Uterus (tissue), 4 donors: ENCODE data around the gene E2F2. TPM values are rescaled to one million over a fixed set of nuclear protein-coding genes. Genes with fewer than 3 reads are reported as not detected.
"Not testable (repeated sequence)": the region's sequence is repeated elsewhere in the genome, so short reads cannot be mapped to it uniquely, and the experiment has no call there.

Source experiments
- DNase-seq, 2 donors: peaks; one replicate each; pipeline ENCODE4 v3.0.0-alpha.2; 2019 to 2020
- H3K27ac ChIP-seq, 2 donors: fragments of 200-600 bp; sonication (generic); 1 replicate in 1 of 2; 2 replicates in 1 of 2; pipeline ENCODE4 v1.5.1; 2016 to 2018
- H3K27me3 ChIP-seq, 2 donors: fragments of 200-600 bp; sonication (generic); one replicate each; pipeline ENCODE4 v1.5.1; 2018 to 2019; ENCODE audit warnings: control low read depth in 1 of 2
- H3K36me3 ChIP-seq, 2 donors: fragments of 200-600 bp; sonication (generic); one replicate each; pipeline ENCODE4 v1.5.1; 2019; ENCODE audit warnings: control low read depth in 1 of 2
- H3K4me1 ChIP-seq, 2 donors: fragments of 200-600 bp; sonication (generic); one replicate each; pipeline ENCODE4 v1.5.1; 2018 to 2019; ENCODE audit warnings: control low read depth in 1 of 2
- H3K4me3 ChIP-seq, 2 donors: fragments of 200-600 bp; sonication (generic); 1 replicate in 1 of 2; 2 replicates in 1 of 2; pipeline ENCODE4 v1.5.1; 2018 to 2019; ENCODE audit warnings: mild to moderate bottlenecking in 1 of 2
- H3K9me3 ChIP-seq, 2 donors: fragments of 200-600 bp; sonication (generic); one replicate each; pipeline ENCODE4 v1.5.1; 2019; ENCODE audit warnings: control low read depth in 1 of 2
- POLR2A ChIP-seq, 2 donors: fragments of 450-650 bp; IDR thresholded peaks; one replicate each; pipeline ENCODE4 v1.6.1; 2016; ENCODE audit warnings: antibody characterized with exemption in 2 of 2, mild to moderate bottlenecking in 1 of 2, moderate library complexity in 1 of 2
- intact Hi-C: fragments of 100-400 bp; cut with DNase I; formaldehyde crosslinking; loops from one replicate; pipeline ENCODE4 v1.15.1; 2023; ENCODE audit warnings: low total_unique reads
- total RNA-seq, 4 donors: library from RNA; depleted of rRNA in 3 of 4; stranded (reverse); fragments of >200 nt in 3 of 4; gene quantifications; one replicate each; pipeline versions ENCODE4 v1.1.0 to v1.2.4, GENCODE V29; 2014 to 2023
- TF ChIP-seq, protein P1 (sequence below), 4 experiments: fragments of 200-600 bp in 2 of 4; fragments of 450-650 bp in 2 of 4; sonication (generic) in 2 of 4; IDR thresholded peaks; one replicate each; pipeline ENCODE4 v1.5.1; 2016 to 2019; ENCODE audit warnings: antibody characterized with exemption in 4 of 4, mild to moderate bottlenecking in 2 of 4, moderate library complexity in 1 of 4
- donor health status: DM: yes; HTN: yes; CAD: no.

Gene E2F2
- total RNA-seq, 4 donors from 2014 or later = 0.12 to 4.4 TPM; not detected in 2

GRCh38 chr1:23544444-23545389 is 13.7 kb upstream of the E2F2 start:
- intact Hi-C loops = loop anchor here (2.0 to 5.0 kb wide), 2 partner anchors 47 to 94 kb away; no protein-coding TSS in a partner anchor
- no peaks in the 10 kb centered on the region for H3K36me3 ChIP-seq

DNA sequence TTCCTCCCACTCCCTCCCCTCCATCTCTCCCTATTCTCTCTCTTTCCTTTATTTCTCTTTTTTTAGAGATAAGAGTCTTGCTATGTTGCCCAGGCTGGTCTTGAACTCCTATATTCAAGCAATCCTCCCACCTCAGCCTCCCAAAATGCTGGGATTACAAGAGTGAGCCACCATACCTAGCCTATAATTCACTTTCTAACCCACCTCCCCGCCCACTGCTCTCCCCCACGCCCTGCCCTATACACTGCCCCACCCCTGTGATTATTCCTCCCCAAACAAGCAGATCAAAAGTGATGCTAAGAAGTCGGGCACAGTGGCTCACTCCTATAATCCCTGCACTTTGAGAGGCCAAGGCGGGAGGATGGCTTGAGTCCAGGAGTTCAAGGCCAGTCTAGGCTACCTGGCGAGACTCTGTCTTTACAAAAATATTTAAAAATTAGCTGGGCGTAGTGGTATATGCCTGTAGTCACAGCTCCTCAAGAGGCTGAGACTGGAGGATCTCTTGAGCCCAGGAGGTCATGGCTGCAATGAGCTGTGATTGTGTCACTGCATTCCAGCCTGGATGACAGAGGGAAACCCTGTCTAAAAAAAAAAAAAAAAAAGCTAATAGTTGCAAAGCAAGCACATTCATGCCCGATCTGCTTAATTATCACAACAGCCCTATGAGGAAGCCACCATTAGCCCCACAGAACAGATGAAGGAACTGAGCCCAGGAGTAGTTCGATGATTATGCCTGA is 12.8 kb upstream of the E2F2 start:
- no peak for TF ChIP-seq POLR2A (IDR thresholded peaks at IDR 0.05)
- TF ChIP-seq, protein P1, sequence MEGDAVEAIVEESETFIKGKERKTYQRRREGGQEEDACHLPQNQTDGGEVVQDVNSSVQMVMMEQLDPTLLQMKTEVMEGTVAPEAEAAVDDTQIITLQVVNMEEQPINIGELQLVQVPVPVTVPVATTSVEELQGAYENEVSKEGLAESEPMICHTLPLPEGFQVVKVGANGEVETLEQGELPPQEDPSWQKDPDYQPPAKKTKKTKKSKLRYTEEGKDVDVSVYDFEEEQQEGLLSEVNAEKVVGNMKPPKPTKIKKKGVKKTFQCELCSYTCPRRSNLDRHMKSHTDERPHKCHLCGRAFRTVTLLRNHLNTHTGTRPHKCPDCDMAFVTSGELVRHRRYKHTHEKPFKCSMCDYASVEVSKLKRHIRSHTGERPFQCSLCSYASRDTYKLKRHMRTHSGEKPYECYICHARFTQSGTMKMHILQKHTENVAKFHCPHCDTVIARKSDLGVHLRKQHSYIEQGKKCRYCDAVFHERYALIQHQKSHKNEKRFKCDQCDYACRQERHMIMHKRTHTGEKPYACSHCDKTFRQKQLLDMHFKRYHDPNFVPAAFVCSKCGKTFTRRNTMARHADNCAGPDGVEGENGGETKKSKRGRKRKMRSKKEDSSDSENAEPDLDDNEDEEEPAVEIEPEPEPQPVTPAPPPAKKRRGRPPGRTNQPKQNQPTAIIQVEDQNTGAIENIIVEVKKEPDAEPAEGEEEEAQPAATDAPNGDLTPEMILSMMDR (IDR thresholded peaks at IDR 0.05) = no peak
- Histone ChIP-seq H3K36me3 (no peaks in the 10 kb centered on the region), H3K9me3 (no peaks in the 10 kb centered on the region), H3K4me1 (no peaks in the 10 kb centered on the region), H3K4me3 (no peak overlapping the region), H3K27me3 (no peaks in the 10 kb centered on the region), H3K27ac (no peak overlapping the region)
- intact Hi-C loops = loop anchor here (2.0 to 5.0 kb wide), 2 partner anchors 47 to 95 kb away; no protein-coding TSS in a partner anchor
- no peak for DNase-seq

More at GRCh38 chr1:23544444-23545389, 13.7 kb upstream of the E2F2 start:
- H3K9me3 ChIP-seq = no peaks in the 10 kb centered on the region
- DNase-seq = peak; percentile 78 to 79
- TF ChIP-seq, protein P1 (IDR thresholded peaks at IDR 0.05) = peak; percentile 90 to 99 (median 94)
- no peak for TF ChIP-seq POLR2A (IDR thresholded peaks at IDR 0.05)
- no peak overlapping the region for H3K4me3 ChIP-seq
- H3K27me3 ChIP-seq = no peaks in the 10 kb centered on the region
- no peaks in the 10 kb centered on the region for H3K4me1 ChIP-seq
- H3K27ac ChIP-seq = no peak overlapping the region

GRCh38 chr1:23542940-23543339 is 11.9 kb upstream of the E2F2 start:
- H3K27me3 ChIP-seq, H3K27ac ChIP-seq, H3K9me3 ChIP-seq, DNase-seq, H3K4me3 ChIP-seq, H3K36me3 ChIP-seq, H3K4me1 ChIP-seq: not testable (repeated sequence)
- intact Hi-C loops = loop anchor here (5.0 kb wide), 1 partner anchor 46 kb away; no protein-coding TSS in a partner anchor

- TF ChIP-seq, protein P1 (IDR thresholded peaks at IDR 0.05) = peak; percentile 80 to 95 (median 90)
- no peak for TF ChIP-seq POLR2A (IDR thresholded peaks at IDR 0.05)
These were observed 8.7 kb upstream of the E2F2 start for GRCh38 chr1:23539698-23540266.

GRCh38 chr1:23537296-23537973 is 6.4 kb upstream of the E2F2 start:
- DNase-seq = no peak
- no peaks in the 10 kb centered on the region for H3K27me3 ChIP-seq
- H3K4me1 ChIP-seq = no peaks in the 10 kb centered on the region
- intact Hi-C loops = no loop called here
- H3K36me3 ChIP-seq = no peaks in the 10 kb centered on the region
- TF ChIP-seq POLR2A (IDR thresholded peaks at IDR 0.05) = no peak
- TF ChIP-seq, protein P1 (IDR thresholded peaks at IDR 0.05) = no peak
- H3K4me3 ChIP-seq = no peak overlapping the region
- no peak overlapping the region for H3K27ac ChIP-seq
- H3K9me3 ChIP-seq = no peaks in the 10 kb centered on the region

More at GRCh38 chr1:23539698-23540266, 8.7 kb upstream of the E2F2 start:
- H3K4me3 ChIP-seq = no peak overlapping the region
- intact Hi-C loops = loop anchor here (2.0 to 5.0 kb wide), 2 partner anchors 15 to 42 kb away; no protein-coding TSS in a partner anchor
- no peaks in the 10 kb centered on the region for H3K4me1 ChIP-seq
- H3K27me3 ChIP-seq = no peaks in the 10 kb centered on the region
- DNase-seq = peak; percentile 84
- H3K27ac ChIP-seq = no peak overlapping the region
- H3K9me3 ChIP-seq = no peaks in the 10 kb centered on the region
- no peaks in the 10 kb centered on the region for H3K36me3 ChIP-seq
